Muscle layer of colon (tissue), 2 donors: ENCODE measurements around the gene CYREN.
"Not testable (repeated sequence)": the region's sequence is repeated elsewhere in the genome, so short reads cannot be mapped to it uniquely, and the experiment has no call there.

Experiments
- H3K27ac ChIP-seq: one replicate; pipeline ENCODE4 v1.7.0; 2013; ENCODE audit warnings: low read depth, mild to moderate bottlenecking, low read length, moderate library complexity
- H3K27me3 ChIP-seq, 2 donors: one replicate each; pipeline ENCODE4 v1.7.0; 2013; ENCODE audit warnings: low read length in 2 of 2, mild to moderate bottlenecking in 2 of 2; ENCODE audit not compliant: insufficient read depth in 2 of 2, control insufficient read depth in 1 of 2
- H3K36me3 ChIP-seq: one replicate; pipeline ENCODE4 v1.7.0; 2013; ENCODE audit warnings: mild to moderate bottlenecking, low read length; ENCODE audit not compliant: insufficient read depth
- H3K4me1 ChIP-seq: one replicate; pipeline ENCODE4 v1.7.0; 2013; ENCODE audit warnings: mild to moderate bottlenecking, low read length; ENCODE audit not compliant: insufficient read depth
- H3K4me3 ChIP-seq, 2 donors: one replicate each; pipeline ENCODE4 v1.7.0; 2013; ENCODE audit warnings: low read length in 2 of 2, low read depth in 1 of 2, mild to moderate bottlenecking in 1 of 2, moderate library complexity in 1 of 2
- H3K9ac ChIP-seq: one replicate; pipeline ENCODE4 v1.7.0; 2013; ENCODE audit warnings: low read length
- H3K9me3 ChIP-seq: one replicate; pipeline ENCODE4 v1.7.0; 2013; ENCODE audit warnings: mild to moderate bottlenecking, low read length
- donor health status: abdominal sarcoma.
- donor health status: Adenocarcinoma of cecum.

CYREN gene

DNA sequence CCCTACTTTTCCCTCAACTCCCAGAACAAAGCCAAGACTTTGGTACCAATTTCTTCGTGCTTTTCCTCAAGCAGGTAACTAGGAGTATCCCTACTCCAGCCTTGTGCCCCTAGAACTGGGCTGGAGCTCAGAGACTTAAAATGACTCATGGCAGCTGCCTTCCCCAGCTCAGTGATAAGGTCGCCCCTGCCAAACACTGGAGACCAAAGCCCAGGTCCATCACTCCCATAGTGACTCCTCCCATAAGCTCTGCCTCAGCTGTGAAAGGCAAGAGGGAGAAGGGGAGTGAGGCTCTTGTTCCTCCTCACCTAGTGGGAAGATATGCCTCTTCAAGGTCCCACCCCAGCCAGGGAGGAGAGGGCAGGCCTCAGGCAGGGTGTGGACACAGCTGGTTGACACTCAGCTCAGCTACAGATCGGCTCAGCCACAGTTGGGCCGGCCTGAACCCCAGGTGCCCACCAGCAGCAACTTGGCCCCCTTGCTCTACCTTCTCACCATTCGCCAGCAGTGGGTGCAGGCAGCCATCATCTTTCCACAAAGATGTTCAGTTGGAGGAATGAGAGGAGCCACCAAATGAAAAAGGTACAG is 13.8 kb upstream of the CYREN start:
- Histone ChIP-seq H3K27ac (no peak overlapping the region), H3K9me3 (peaks cover 14% of the 10 kb centered on the region), H3K4me3 (no peak overlapping the region), H3K36me3 (peaks cover 44% of the 10 kb centered on the region), H3K27me3 (no peaks in the 10 kb centered on the region), H3K9ac (no peak overlapping the region), H3K4me1 (no peaks in the 10 kb centered on the region)

DNA sequence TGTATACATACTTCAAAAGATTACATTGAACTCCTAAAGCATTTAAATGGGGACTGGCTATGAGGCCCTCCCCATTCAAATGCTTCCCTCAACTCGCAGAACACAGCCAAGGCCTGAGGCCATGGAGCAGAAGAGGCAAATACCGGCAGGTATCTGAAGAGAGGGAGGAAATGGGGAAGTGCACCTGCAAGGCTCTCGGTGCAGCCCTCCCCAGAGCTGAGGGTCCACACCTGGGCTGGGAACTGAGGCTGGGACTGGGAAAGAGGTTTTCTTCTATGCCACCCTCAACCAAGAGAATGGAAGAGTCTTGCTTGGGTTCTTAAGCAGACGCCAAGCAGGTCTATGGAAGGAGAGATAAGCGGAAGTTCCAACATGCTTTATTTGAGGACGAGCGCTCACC is 13.0 kb upstream of the CYREN start:
- H3K9ac ChIP-seq = no peak overlapping the region
- H3K27me3 ChIP-seq = no peaks in the 10 kb centered on the region
- no peak overlapping the region for H3K27ac ChIP-seq
- peaks cover 14% of the 10 kb centered on the region for H3K9me3 ChIP-seq
- H3K4me1 ChIP-seq = no peaks in the 10 kb centered on the region
- peaks cover 35% of the 10 kb centered on the region for H3K36me3 ChIP-seq
- H3K4me3 ChIP-seq = no peak overlapping the region

DNA sequence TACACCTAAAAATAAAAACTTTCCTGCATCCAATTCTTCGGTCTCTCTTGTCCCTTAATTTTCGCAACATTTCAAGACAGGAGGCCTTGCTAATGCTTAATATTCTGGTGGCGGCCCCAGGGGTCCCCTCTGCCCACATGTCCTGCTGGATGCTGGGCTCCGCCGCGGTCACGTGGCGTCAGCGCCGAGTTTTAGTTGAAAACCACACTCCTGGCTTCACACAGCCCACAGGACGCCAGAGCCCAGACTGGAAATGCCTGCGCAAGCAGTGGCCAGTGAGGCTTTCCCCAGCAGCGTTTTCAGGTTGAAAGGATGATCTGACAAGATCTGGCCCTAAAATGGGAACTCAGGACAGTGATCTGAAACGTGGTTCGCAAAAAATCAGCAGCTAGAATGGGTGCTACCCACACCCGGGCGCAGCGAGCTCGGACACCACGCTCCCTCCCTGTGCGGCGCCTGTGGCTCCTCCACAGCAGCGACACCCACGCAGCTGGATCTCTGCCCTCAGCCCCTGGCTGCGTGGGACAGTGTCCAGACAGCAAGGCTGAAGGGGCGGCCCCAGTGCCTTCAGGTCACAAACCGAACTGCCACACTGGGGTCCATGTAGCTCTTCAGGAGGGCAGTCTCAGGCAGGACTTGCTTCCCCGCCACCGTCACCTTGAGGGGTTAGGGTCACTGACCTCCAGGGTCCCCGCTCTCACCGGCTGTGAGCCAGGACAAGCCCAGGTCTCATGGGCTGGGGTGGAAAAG is 11.6 kb upstream of the CYREN start:
- Histone ChIP-seq H3K4me3 (no peak overlapping the region), H3K9ac (no peak overlapping the region), H3K4me1 (no peaks in the 10 kb centered on the region), H3K36me3 (peaks cover 25% of the 10 kb centered on the region), H3K27ac (no peak overlapping the region), H3K27me3 (no peaks in the 10 kb centered on the region), H3K9me3 (peaks cover 14% of the 10 kb centered on the region)

- Histone ChIP-seq H3K27me3 (no peaks in the 10 kb centered on the region), H3K9ac (no peak overlapping the region), H3K36me3 (peaks cover 19% of the 10 kb centered on the region), H3K27ac (no peak overlapping the region), H3K4me3 (no peak overlapping the region), H3K9me3 (peaks cover 14% of the 10 kb centered on the region), H3K4me1 (no peaks in the 10 kb centered on the region)
Observed at GRCh38 chr7:135181261-135181928, 10.9 kb upstream of the CYREN start.

DNA sequence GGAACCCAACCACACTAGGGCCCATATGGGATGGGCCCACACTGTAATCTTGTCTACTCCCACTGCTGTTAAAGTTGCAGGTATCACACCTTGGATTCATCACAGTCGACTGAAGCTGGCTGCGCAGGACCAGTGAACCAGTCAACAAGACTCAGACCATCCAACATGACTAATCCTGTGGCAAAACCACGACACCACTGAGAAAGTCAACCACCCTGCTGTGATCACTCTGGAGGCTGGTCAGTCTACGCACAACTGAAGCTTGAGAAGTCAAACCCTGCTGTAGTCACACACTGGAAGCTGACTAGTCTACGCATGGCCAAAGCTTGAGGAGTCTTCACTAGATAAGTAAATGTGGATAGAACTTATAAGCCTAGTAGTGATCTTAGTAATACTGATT is 9.6 kb upstream of the CYREN start:
- Histone ChIP-seq H3K27ac (no peak overlapping the region), H3K4me1 (no peaks in the 10 kb centered on the region), H3K36me3 (peaks cover 10% of the 10 kb centered on the region), H3K4me3 (no peak overlapping the region), H3K9me3 (peaks cover 14% of the 10 kb centered on the region), H3K27me3 (no peaks in the 10 kb centered on the region), H3K9ac (no peak overlapping the region)

GRCh38 chr7:135179321-135179925 is 8.9 kb upstream of the CYREN start:
- no peak overlapping the region for H3K4me3 ChIP-seq
- peaks cover 8% of the 10 kb centered on the region for H3K36me3 ChIP-seq
- no peak overlapping the region for H3K9ac ChIP-seq
- no peak overlapping the region for H3K27ac ChIP-seq
- peaks cover 14% of the 10 kb centered on the region for H3K9me3 ChIP-seq
- no peaks in the 10 kb centered on the region for H3K27me3 ChIP-seq
- no peaks in the 10 kb centered on the region for H3K4me1 ChIP-seq

DNA sequence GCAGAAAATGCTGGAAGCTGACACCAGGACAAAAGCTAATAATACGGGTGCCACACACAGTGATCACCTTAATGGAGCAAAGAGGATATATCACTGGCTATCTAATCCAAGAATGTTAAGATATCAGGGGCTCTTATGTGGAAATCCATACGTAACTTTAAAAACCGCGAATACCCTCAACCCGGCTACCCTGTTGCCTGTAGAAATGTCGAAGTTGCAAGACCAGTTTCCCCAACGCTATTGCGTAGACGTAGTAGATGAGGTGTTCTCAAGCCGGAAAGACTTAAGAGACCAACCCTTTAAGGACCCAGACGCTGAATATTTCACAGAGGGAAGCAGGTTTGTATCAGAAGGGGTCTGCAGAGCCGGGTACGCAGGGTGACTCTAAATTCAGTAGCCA is 7.9 kb upstream of the CYREN start:
- H3K27ac ChIP-seq = no peak overlapping the region
- no peak overlapping the region for H3K4me3 ChIP-seq
- H3K27me3 ChIP-seq = no peaks in the 10 kb centered on the region
- no peak overlapping the region for H3K9ac ChIP-seq
- H3K9me3 ChIP-seq = peaks cover 14% of the 10 kb centered on the region
- H3K36me3 ChIP-seq = no peaks in the 10 kb centered on the region
- no peaks in the 10 kb centered on the region for H3K4me1 ChIP-seq

- Histone ChIP-seq H3K27ac (no peak overlapping the region), H3K36me3 (no peaks in the 10 kb centered on the region), H3K9ac (no peak overlapping the region)
Observed at GRCh38 chr7:135177028-135177696, 6.7 kb upstream of the CYREN start.

GRCh38 chr7:135175931-135176330 is 5.4 kb upstream of the CYREN start:
- Histone ChIP-seq H3K27me3 (no peaks in the 10 kb centered on the region), H3K9me3 (peaks cover 2% of the 10 kb centered on the region), H3K27ac (no peak overlapping the region), H3K9ac (no peak overlapping the region), H3K36me3 (no peaks in the 10 kb centered on the region), H3K4me3 (no peak overlapping the region), H3K4me1 (peaks cover 4% of the 10 kb centered on the region)

More at GRCh38 chr7:135177028-135177696, 6.7 kb upstream of the CYREN start:
- Histone ChIP-seq H3K9me3 (peaks cover 14% of the 10 kb centered on the region), H3K4me1 (no peaks in the 10 kb centered on the region), H3K27me3 (no peaks in the 10 kb centered on the region), H3K4me3 (no peak overlapping the region)

- Histone ChIP-seq H3K9ac (no peak overlapping the region), H3K27me3 (no peaks in the 10 kb centered on the region), H3K36me3 (no peaks in the 10 kb centered on the region), H3K4me3 (no peak overlapping the region), H3K9me3 (no peaks in the 10 kb centered on the region), H3K27ac (no peak overlapping the region), H3K4me1 (peaks cover 5% of the 10 kb centered on the region)
Observed at GRCh38 chr7:135174941-135175340, 4.4 kb upstream of the CYREN start.

DNA sequence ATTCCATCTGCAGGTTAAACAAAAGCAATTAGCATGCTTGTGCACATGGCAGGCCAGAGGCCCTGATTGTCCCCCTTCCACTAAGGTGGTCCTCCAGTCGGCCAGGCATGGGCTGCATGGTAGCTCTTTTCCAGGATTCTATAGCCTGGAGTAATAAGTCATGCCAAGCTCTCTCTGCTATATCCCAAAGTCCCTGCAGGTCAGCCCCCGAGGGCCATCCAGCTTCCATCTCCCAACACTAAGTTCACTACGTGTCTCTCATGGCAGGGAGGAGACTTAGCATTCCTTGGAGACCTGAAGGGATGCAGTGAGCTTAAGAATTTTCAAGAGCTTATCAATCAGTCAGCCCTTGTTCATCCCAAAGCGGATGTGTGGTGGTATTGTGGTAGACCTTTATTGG is 3.4 kb upstream of the CYREN start:
- H3K4me3 ChIP-seq, H3K9me3 ChIP-seq, H3K36me3 ChIP-seq, H3K9ac ChIP-seq, H3K27ac ChIP-seq, H3K27me3 ChIP-seq: not testable (repeated sequence)
- peaks cover 15% of the 10 kb centered on the region for H3K4me1 ChIP-seq
